Neutrophil (primary cell): Measurements from ENCODE around the gene PTCRA.
"Not testable (repeated sequence)": the region's sequence is repeated elsewhere in the genome, so short reads cannot be mapped to it uniquely, and the experiment has no call there.

ENCODE experiments used
- H3K27ac ChIP-seq: fragments of 200-600 bp; sonication (generic); 2 replicates; pipeline ENCODE4 v1.5.1; 2016; ENCODE audit warnings: mild to moderate bottlenecking, moderate library complexity
- H3K27me3 ChIP-seq: fragments of 200-600 bp; sonication (generic); 2 replicates; pipeline ENCODE4 v1.6.0; 2016; ENCODE audit warnings: mild to moderate bottlenecking
- H3K36me3 ChIP-seq: fragments of 200-600 bp; sonication (generic); 2 replicates; pipeline ENCODE4 v1.5.1; 2017
- H3K4me1 ChIP-seq, 2 experiments: fragments of 200-600 bp in 1 of 2; sonication (generic) in 1 of 2; 1 replicate in 1 of 2; 2 replicates in 1 of 2; pipeline versions ENCODE4 v1.5.1 to v1.6.1; 2013 to 2016; ENCODE audit warnings: low read depth in 1 of 2, low read length in 1 of 2, mild to moderate bottlenecking in 1 of 2, moderate library complexity in 1 of 2; ENCODE audit not compliant: control insufficient read depth in 1 of 2, insufficient read depth in 1 of 2
- H3K4me3 ChIP-seq, 2 experiments: fragments of 200-600 bp in 1 of 2; sonication (generic) in 1 of 2; 1 replicate in 1 of 2; 2 replicates in 1 of 2; pipeline ENCODE4 v1.5.1; 2013 to 2016; ENCODE audit warnings: low read depth in 1 of 2, low read length in 1 of 2, mild to moderate bottlenecking in 1 of 2, moderate library complexity in 1 of 2
- H3K9me3 ChIP-seq: fragments of 200-600 bp; sonication (generic); 2 replicates; pipeline ENCODE4 v1.5.1; 2016
- TF ChIP-seq, protein P1 (sequence below): fragments of 200-600 bp; sonication (generic); IDR thresholded peaks from 2 replicates; pipeline ENCODE4 v1.5.1; 2016; ENCODE audit warnings: antibody characterized with exemption

PTCRA gene

DNA sequence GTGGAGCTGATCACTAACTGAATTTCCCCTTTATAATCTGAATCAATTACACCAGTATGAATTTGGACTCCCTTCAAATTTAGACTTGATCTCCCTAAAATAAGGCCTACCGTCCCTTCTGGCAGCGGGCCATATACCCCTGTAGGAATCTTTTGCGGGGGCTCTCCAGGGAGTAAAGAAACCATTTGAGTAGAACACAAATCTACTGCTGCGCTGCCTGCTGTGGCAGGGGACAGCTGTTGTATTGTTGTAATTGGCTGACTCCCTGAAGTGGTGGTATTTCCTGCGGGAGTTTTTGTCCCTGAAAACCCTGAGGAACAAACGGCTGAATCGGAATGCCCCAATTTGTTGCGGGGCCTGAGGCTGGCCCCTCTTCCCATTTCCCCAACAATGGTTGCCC lies 16.0 kb upstream of the PTCRA start:
- H3K27ac ChIP-seq, result no peak overlapping the region
- TF ChIP-seq, protein P1, sequence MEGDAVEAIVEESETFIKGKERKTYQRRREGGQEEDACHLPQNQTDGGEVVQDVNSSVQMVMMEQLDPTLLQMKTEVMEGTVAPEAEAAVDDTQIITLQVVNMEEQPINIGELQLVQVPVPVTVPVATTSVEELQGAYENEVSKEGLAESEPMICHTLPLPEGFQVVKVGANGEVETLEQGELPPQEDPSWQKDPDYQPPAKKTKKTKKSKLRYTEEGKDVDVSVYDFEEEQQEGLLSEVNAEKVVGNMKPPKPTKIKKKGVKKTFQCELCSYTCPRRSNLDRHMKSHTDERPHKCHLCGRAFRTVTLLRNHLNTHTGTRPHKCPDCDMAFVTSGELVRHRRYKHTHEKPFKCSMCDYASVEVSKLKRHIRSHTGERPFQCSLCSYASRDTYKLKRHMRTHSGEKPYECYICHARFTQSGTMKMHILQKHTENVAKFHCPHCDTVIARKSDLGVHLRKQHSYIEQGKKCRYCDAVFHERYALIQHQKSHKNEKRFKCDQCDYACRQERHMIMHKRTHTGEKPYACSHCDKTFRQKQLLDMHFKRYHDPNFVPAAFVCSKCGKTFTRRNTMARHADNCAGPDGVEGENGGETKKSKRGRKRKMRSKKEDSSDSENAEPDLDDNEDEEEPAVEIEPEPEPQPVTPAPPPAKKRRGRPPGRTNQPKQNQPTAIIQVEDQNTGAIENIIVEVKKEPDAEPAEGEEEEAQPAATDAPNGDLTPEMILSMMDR, result no peak
- H3K9me3 ChIP-seq, result no peaks in the 10 kb centered on the region
- peaks cover 6% of the 10 kb centered on the region in 2 experiments for H3K4me1 ChIP-seq
- no peaks in the 10 kb centered on the region for H3K36me3 ChIP-seq
- no peak overlapping the region for H3K4me3 ChIP-seq
- H3K27me3 ChIP-seq, result no peaks in the 10 kb centered on the region

DNA sequence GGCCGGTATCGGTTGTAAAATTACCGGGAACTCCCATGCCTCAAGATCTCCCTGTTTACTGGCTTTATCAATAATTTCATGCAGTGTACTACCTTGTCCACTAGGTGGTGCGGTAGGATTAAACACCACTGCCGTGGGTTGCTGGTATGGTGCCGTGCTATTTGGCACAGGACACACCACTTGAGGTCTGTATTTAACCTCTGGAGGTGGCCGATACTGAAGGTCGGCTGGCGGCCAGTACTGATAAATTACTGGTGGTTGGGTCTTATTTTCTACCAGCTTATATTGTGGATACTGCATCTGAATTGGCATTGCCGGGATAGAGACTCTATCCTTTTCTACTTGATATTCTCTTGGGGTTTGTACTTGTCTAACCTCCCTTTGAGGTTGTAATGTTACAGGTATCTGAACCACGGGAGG lies 14.3 kb upstream of the PTCRA start:
- Histone ChIP-seq H3K9me3 (no peaks in the 10 kb centered on the region), H3K27me3 (no peaks in the 10 kb centered on the region), H3K27ac (no peak overlapping the region), H3K4me3 (no peak overlapping the region), H3K4me1 (peaks cover 6% of the 10 kb centered on the region in 2 experiments), H3K36me3 (no peaks in the 10 kb centered on the region)
- TF ChIP-seq, protein P1, result peak; percentile 89

DNA sequence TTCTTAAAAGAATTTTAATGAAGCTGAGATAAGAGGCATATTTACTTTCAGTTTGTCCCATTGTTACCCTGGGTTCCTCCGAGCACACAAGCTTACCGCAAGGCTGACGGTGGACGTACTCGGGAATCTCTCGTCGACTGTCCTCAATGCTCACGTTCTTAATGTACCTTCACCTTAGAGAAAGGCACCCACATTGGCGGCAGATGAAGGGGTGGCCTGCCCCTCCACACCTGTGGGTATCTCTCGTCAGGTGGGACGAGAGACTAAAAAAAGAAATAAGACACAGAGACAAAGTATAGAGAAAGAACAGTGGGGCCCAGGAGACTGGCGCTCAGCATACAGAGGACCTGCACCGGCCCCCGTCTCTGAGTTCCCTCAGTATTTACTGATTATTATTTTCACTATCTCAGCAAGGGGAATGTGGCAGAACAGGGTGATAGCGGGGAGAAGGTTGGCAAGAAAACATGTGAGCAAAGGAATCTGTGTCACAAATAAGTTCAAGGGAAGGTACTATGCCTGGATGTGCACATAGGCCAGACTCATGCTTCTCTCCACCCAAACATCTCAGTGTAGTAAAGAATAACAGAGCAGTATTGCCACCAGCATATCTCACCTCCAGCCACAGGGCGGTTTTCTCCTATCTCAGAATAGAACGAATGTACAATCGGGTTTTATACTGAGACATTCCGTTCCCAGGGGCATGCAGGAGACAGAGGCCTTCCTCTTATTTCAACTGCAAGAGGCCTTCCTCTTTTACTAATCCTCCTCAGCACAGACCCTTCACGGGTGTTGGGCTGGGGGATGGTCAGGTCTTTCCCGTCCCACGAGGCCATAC lies 13.2 kb upstream of the PTCRA start:
- H3K27me3 ChIP-seq, H3K4me3 ChIP-seq, H3K9me3 ChIP-seq, H3K27ac ChIP-seq, H3K36me3 ChIP-seq, H3K4me1 ChIP-seq: not testable (repeated sequence)

DNA sequence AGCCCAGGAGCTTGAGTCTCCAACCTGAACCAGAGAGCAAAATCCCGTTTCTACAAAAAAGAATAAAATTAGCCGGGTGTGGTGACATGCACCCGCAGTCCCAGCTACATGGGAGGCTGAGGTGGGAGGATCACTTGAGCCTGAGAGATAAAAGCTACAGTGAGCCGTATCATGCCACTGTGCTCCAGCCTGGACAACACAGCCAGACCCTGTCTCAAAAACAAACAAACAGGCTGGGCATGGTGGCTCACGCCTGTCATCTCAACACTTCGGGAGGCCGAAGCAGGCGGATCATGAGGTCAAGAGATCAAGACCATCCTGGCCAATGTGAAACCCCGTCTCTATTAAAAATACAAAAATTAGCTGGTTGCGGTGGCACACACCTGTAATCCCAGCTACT lies 11.4 kb upstream of the PTCRA start:
- no peaks in the 10 kb centered on the region for H3K9me3 ChIP-seq
- H3K4me1 ChIP-seq, result peaks cover 6% of the 10 kb centered on the region in 2 experiments
- H3K4me3 ChIP-seq, result no peak overlapping the region
- TF ChIP-seq, protein P1, result no peak
- no peaks in the 10 kb centered on the region for H3K27me3 ChIP-seq
- no peak overlapping the region for H3K27ac ChIP-seq
- no peaks in the 10 kb centered on the region for H3K36me3 ChIP-seq

DNA sequence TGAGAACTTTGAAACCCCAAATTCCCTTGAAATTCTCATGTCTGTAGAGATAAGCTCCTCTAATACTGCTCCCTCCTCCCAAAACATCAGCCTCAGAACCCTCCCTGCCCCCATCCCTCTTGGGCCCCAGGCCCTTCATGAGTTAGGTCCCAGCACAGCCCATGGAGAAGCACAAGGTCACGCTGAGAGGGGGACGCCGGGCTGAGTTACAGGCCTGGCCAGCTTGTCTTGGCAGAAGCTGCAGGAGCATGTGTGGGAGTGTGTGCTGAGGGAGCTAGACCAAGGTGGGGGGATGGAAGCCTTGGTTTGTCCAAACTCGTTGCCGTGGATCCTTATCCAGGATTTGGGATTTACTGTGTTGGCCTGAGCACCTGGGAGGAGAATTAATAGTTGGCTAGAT lies 8.5 kb upstream of the PTCRA start:
- Histone ChIP-seq H3K36me3 (no peaks in the 10 kb centered on the region), H3K27ac (no peak overlapping the region), H3K9me3 (no peaks in the 10 kb centered on the region), H3K4me3 (no peak overlapping the region), H3K4me1 (peaks cover 3 to 5% of the 10 kb centered on the region in 2 experiments), H3K27me3 (peaks cover 16% of the 10 kb centered on the region)
- TF ChIP-seq, protein P1, result no peak

DNA sequence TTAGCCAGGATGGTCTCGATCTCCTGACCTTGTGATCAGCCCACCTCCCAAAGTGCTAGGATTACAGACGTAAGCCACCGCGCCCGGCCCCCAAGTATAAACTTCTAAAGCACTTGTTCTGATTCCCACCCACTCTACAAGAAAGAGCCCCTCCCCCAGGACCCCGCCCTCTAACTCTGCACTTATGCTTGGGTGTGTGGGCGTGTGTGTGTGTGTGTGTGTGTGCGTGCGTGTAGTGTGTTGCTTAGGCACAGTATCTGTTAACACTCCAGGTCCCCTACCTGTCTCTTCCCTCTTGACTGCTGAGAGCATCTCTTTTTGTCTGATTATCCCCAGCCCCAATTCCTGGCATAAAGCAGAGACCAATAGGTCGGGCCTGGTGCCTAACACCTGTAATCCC lies 6.0 kb upstream of the PTCRA start:
- no peak overlapping the region for H3K4me3 ChIP-seq
- TF ChIP-seq, protein P1, result no peak
- no peak overlapping the region for H3K27ac ChIP-seq
- H3K4me1 ChIP-seq, result peaks cover 3 to 5% of the 10 kb centered on the region in 2 experiments
- no peaks in the 10 kb centered on the region for H3K9me3 ChIP-seq
- H3K36me3 ChIP-seq, result no peaks in the 10 kb centered on the region
- H3K27me3 ChIP-seq, result peaks cover 22% of the 10 kb centered on the region
